Testis (tissue), 2 donors: ENCODE data around the gene SESTD1.

ENCODE experiments used
- POLR2A ChIP-seq: fragments of 450-650 bp; IDR thresholded peaks from one replicate; pipeline ENCODE4 v1.6.1; 2017; ENCODE audit warnings: antibody characterized with exemption, mild to moderate bottlenecking, moderate library complexity
- TF ChIP-seq, protein P1 (sequence below), 3 experiments: fragments of 450-650 bp in 2 of 3; fragments of 200-600 bp in 1 of 3; sonication (generic) in 1 of 3; IDR thresholded peaks; one replicate each; pipeline ENCODE4 v1.5.1; 2016 to 2019; ENCODE audit warnings: antibody characterized with exemption in 3 of 3, mild to moderate bottlenecking in 2 of 3, moderate library complexity in 1 of 3

DNA sequence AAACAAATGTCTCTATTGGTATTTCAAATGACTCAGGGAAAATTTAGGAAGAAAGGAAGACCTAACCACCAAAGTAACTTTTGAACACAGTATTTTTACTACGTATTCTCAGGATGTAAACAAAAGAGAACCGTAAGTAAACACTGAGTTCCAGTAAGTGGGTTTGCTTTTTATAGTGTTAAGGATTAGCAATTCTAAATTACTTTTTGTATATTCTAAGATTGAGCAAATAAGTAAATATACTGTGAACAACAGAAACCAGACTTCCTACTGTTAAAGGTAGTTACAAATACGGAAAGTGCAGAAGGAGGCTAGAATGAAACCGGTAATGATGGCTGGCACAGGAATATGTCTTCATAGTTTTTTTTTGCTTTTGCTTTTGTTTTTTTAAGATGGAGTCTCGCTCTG, 31.5 kb downstream of the SESTD1 start:
- TF ChIP-seq, protein P1, sequence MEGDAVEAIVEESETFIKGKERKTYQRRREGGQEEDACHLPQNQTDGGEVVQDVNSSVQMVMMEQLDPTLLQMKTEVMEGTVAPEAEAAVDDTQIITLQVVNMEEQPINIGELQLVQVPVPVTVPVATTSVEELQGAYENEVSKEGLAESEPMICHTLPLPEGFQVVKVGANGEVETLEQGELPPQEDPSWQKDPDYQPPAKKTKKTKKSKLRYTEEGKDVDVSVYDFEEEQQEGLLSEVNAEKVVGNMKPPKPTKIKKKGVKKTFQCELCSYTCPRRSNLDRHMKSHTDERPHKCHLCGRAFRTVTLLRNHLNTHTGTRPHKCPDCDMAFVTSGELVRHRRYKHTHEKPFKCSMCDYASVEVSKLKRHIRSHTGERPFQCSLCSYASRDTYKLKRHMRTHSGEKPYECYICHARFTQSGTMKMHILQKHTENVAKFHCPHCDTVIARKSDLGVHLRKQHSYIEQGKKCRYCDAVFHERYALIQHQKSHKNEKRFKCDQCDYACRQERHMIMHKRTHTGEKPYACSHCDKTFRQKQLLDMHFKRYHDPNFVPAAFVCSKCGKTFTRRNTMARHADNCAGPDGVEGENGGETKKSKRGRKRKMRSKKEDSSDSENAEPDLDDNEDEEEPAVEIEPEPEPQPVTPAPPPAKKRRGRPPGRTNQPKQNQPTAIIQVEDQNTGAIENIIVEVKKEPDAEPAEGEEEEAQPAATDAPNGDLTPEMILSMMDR (IDR thresholded peaks at IDR 0.05): no peak
- no peak for TF ChIP-seq POLR2A
